HepG2 (cell line): ENCODE results near the gene ATP9B. TPM values are rescaled to one million over a fixed set of nuclear protein-coding genes. Genes with fewer than 3 reads are reported as not detected.
"Not testable (repeated sequence)": the region's sequence is repeated elsewhere in the genome, so short reads cannot be mapped to it uniquely, and the experiment has no call there.

Experiments used
- ATAC-seq: fragments of 200-7000 bp; cut with Tn5 transposase; 3 replicates; pipeline ENCODE4 v1.9.1; 2020; ENCODE audit warnings: mild to moderate bottlenecking, moderate library complexity
- BruUV-seq: library from RNA; stranded (reverse); fragments of 400-500 nt; replicated peaks from 2 replicates; lab custom pipeline; 2021; lab: Mats Ljungman, UMichigan
- CTCF ChIA-PET: fragments of 300-600 bp; formaldehyde crosslinking; extraction: SDS; loops from one replicate; lab custom pipeline; 2021; ENCODE audit warnings: low total read pairs, inconsistent platforms, low intra/inter-chr PET ratio; lab: Yijun Ruan, JAX
- POLR2A ChIA-PET: fragments of 350-600 bp; sonication (Branson Sonifier 250); formaldehyde crosslinking; loops from one replicate; lab custom pipeline; 2020; ENCODE audit warnings: antibody characterized with exemption, inconsistent platforms; lab: Yijun Ruan, JAX
- DNase-seq: peaks from one replicate; pipeline ENCODE4 v3.0.0-alpha.2; 2015; ENCODE audit warnings: low spot score
- FAIRE-seq: peaks from 3 replicates; lab custom pipeline; 2011; peaks lifted over from hg19 to GRCh38; lab: Jason Lieb, UNC
- H2AFZ ChIP-seq: one replicate; pipeline ENCODE4 v1.6.1; 2011; ENCODE audit warnings: low read length, inconsistent platforms
- H3K27ac ChIP-seq: fragments of 300-600 bp; 3 replicates; pipeline ENCODE4 v1.8.0; 2011; ENCODE audit warnings: mixed run types, mild to moderate bottlenecking, mixed read lengths, low read length, inconsistent platforms; ENCODE audit not compliant: insufficient read depth; ENCODE audit errors: extremely low read length
- H3K27me3 ChIP-seq, 2 experiments: fragments of 200-600 bp in 1 of 2; 2 replicates in 1 of 2; 3 replicates in 1 of 2; pipeline versions ENCODE4 v1.6.0 to v1.8.0; 2011; ENCODE audit warnings: low read length in 2 of 2, mild to moderate bottlenecking in 2 of 2, moderate library complexity in 2 of 2, inconsistent platforms in 1 of 2; ENCODE audit not compliant: insufficient read depth in 2 of 2, control insufficient read depth in 1 of 2
- H3K36me3 ChIP-seq, 2 experiments: fragments of 200-600 bp in 1 of 2; replicated peaks in 1 of 2; 2 replicates in 1 of 2; 3 replicates in 1 of 2; pipeline versions ENCODE4 v1.5.1 to v1.8.0; 2011; ENCODE audit warnings: low read length in 2 of 2, inconsistent platforms in 1 of 2; ENCODE audit not compliant: insufficient read depth in 2 of 2, control insufficient read depth in 1 of 2
- H3K4me1 ChIP-seq: 2 replicates; pipeline ENCODE4 v1.5.1; 2012; ENCODE audit warnings: low read length, inconsistent platforms; ENCODE audit not compliant: insufficient read depth
- H3K4me2 ChIP-seq: 2 replicates; pipeline ENCODE4 v1.6.0; 2011; ENCODE audit warnings: low read depth, low read length, inconsistent platforms
- H3K4me3 ChIP-seq, 3 experiments: fragments of 200-600 bp in 1 of 3; sonication (generic), shearing (Covaris generic) in 1 of 3; replicated peaks in 1 of 3; 2 replicates each; pipeline ENCODE4 v1.5.1; 2011 to 2016; ENCODE audit warnings: low read length in 3 of 3, inconsistent platforms in 2 of 3, low read depth in 2 of 3, mild to moderate bottlenecking in 2 of 3, control low read depth in 1 of 3, mixed read lengths in 1 of 3; ENCODE audit not compliant: insufficient read depth in 1 of 3
- H3K79me2 ChIP-seq: one replicate; pipeline ENCODE4 v1.6.1; 2011; ENCODE audit warnings: low read length, inconsistent platforms; ENCODE audit not compliant: insufficient read depth
- H3K9ac ChIP-seq: 2 replicates; pipeline ENCODE4 v1.6.0; 2011; ENCODE audit warnings: mild to moderate bottlenecking, low read depth, low read length, inconsistent platforms; ENCODE audit not compliant: insufficient read depth
- H3K9me3 ChIP-seq: 2 replicates; pipeline ENCODE4 v1.5.1; 2012; ENCODE audit warnings: mild to moderate bottlenecking, low read length
- H4K20me1 ChIP-seq: 2 replicates; pipeline ENCODE4 v1.6.0; 2011; ENCODE audit warnings: inconsistent platforms, mild to moderate bottlenecking, low read length, moderate library complexity; ENCODE audit not compliant: insufficient read depth
- FOSL2 ChIP-seq: sonication (generic); formaldehyde crosslinking; IDR thresholded peaks from 2 replicates; pipeline ENCODE4 v1.4.0; 2020; ENCODE audit warnings: missing genetic modification reagents
- HNRNPUL1 ChIP-seq: fragments of 200-400 bp; formaldehyde crosslinking; IDR thresholded peaks from 2 replicates; pipeline ENCODE4 v1.6.1; 2017; ENCODE audit warnings: low read depth, mild to moderate bottlenecking, low read length, moderate library complexity
- NKX3-1 ChIP-seq: sonication (generic); formaldehyde crosslinking; IDR thresholded peaks from 2 replicates; pipeline ENCODE4 v1.5.0; 2020; ENCODE audit warnings: missing genetic modification reagents
- NR1H2 ChIP-seq: sonication (generic); formaldehyde crosslinking; IDR thresholded peaks from 2 replicates; pipeline ENCODE4 v1.8.1; 2022; ENCODE audit warnings: low read depth, missing genetic modification reagents, borderline replicate concordance
- RARA ChIP-seq: IDR thresholded peaks from 2 replicates; pipeline ENCODE4 v1.6.1; 2016; ENCODE audit warnings: missing genetic modification reagents, missing compliant biosample characterization
- SP1 ChIP-seq, 2 experiments: fragments of 450-650 bp in 1 of 2; sonication (generic) in 1 of 2; formaldehyde crosslinking in 1 of 2; IDR thresholded peaks; 2 replicates each; pipeline versions ENCODE4 v1.4.0 to v1.6.1; 2016 to 2020; ENCODE audit warnings: missing genetic modification reagents in 1 of 2
- ZMYM3 ChIP-seq: sonication (generic); formaldehyde crosslinking; IDR thresholded peaks from 2 replicates; pipeline ENCODE4 v1.5.1; 2020; ENCODE audit warnings: mild to moderate bottlenecking, missing genetic modification reagents
- whole genome bisulfite sequencing: methylation state at CpG from one replicate; pipeline ENCODE4 v1.1.6; 2017; ENCODE audit warnings: low lambda C conversion rate; 5-methylcytosine and 5-hydroxymethylcytosine counted together
- in situ Hi-C: cut with HindIII; loops from 2 replicates; pipeline ENCODE4 v1.10.0; 2017; ENCODE audit warnings: low pct_unique_long_range_greater_than_20kb; ENCODE audit not compliant: extremely low pct_ligation_motif_present
- intact Hi-C: fragments of 100-400 bp; cut with micrococcal nuclease; formaldehyde crosslinking; loops from one replicate; pipeline ENCODE4 v1.10.0; 2022; ENCODE audit not compliant: unreplicated experiment
- polyA plus RNA-seq, 8 experiments: library from polyadenylated mRNA; depleted of rRNA in 3 of 8; stranded (reverse) in 7 of 8; unstranded in 1 of 8; fragments of >200 nt; fragmentation: Illumina TruSeq in 4 of 8; extraction: Trizol in 4 of 8; gene quantifications; 2 replicates each; pipeline versions ENCODE4 v1.2.1 to v1.2.3, GENCODE V29; 2011 to 2016; ENCODE audit warnings: low read depth in 4 of 8, missing spikeins in 1 of 8, mixed read lengths in 1 of 8; ENCODE audit not compliant: insufficient read depth in 1 of 8
- total RNA-seq, 5 experiments: library from RNA; depleted of rRNA; stranded (reverse); fragments of >200 nt; fragmentation: Illumina TruSeq; extraction: Trizol; gene quantifications; 2 replicates each; pipeline ENCODE4 v1.2.3, GENCODE V29; 2016; ENCODE audit warnings: low read depth in 1 of 5

Gene ATP9B
- total and polyA plus RNA-seq, 2 of the 13 experiments (the other 11 are each of a cell fraction or from before 2014, with no cell fraction given): 10.8 to 11.3 TPM

DNA sequence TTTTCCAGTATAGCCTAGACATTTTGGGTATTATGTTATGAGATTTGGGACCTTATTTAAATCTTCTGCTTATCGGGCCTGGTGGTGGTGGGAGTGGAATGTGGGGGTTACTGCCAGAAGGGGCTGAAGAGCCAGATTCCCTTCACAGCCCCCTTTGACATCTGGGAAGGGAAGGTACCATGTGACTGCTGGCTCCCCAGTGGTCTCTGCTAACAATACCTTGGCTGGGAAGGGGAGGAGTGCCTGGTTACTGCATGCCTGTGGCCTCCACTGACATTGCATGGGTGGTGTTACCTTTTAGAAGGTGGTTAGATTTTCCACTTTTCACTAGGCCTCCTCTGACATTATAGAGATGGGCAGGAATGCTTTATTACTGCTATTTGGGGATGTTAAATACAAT lies 8.0 kb downstream of the ATP9B start:
- H3K27me3 ChIP-seq: no peaks in the 10 kb centered on the region
- no peak for DNase-seq
- H3K4me3 ChIP-seq: no peak overlapping the region
- H3K79me2 ChIP-seq: peaks cover 51% of the 10 kb centered on the region
- no peak overlapping the region for H3K9ac ChIP-seq
- intact Hi-C loops: loop anchor here (10.0 kb wide), 1 partner anchor 98 kb away; no protein-coding TSS in a partner anchor
- H3K36me3 ChIP-seq: no peaks in the 10 kb centered on the region; a peak in 2 of 5 replicates
- H3K4me1 ChIP-seq: 0 out of 2 replicates have a peak, but pooled peaks cover under 1% of the 10 kb centered on the region
- in situ Hi-C loops: no loop called here
- no peak for ATAC-seq
- POLR2A ChIA-PET: no interaction called here
- no peak overlapping the region for H3K4me2 ChIP-seq
- H4K20me1 ChIP-seq: no peaks in the 10 kb centered on the region
- no peak overlapping the region for H2AFZ ChIP-seq
- no peak for TF ChIP-seq HNRNPUL1
- TF ChIP-seq RARA (CRISPR knock-in tag): no peak
- no peak for TF ChIP-seq FOSL2 (CRISPR knock-in tag)
- TF ChIP-seq NR1H2 (CRISPR knock-in tag): no peak
- TF ChIP-seq NKX3-1 (CRISPR knock-in tag): no peak
- no peak for TF ChIP-seq SP1 (IDR thresholded peaks at IDR 0.05)
- no peak for TF ChIP-seq SP1 (CRISPR knock-in tag; IDR thresholded peaks at IDR 0.05)
- FAIRE-seq: no peak
- H3K27ac ChIP-seq: no peak overlapping the region
- no peaks in the 10 kb centered on the region for H3K9me3 ChIP-seq
- CTCF ChIA-PET: no interaction called here
- 95% methylated on average over 1 of the region's 1 CpG for WGBS
- BruUV-seq: no TSS peak

DNA sequence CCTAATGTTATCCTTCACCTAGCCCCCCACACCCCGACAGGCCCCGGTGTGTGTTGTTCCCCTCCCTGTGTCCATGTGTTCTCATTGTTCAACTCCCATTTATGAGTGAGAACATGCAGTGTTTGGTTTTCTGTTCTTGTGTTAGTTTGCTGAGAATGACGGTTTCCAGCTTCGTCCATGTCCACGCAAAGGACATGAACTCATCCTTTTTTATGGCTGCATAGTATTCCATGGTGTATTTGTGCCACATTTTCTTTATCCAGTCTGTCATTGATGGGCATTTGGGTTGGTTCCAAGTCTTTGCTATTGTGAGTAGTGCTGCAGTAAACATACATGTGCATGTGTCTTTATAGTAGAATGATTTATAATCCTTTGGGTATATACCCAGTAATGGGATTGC lies 9.6 kb downstream of the ATP9B start:
- H3K27ac ChIP-seq, FAIRE-seq, H2AFZ ChIP-seq, H3K9ac ChIP-seq, H3K27me3 ChIP-seq, POLR2A ChIA-PET, H3K9me3 ChIP-seq, BruUV-seq, H3K4me2 ChIP-seq, H3K4me3 ChIP-seq, H4K20me1 ChIP-seq, in situ Hi-C loops, ATAC-seq: not testable (repeated sequence)
- 96% methylated on average over 5 of the region's 5 CpGs for WGBS
- intact Hi-C loops: loop anchor here (10.0 kb wide), 1 partner anchor 96 kb away; no protein-coding TSS in a partner anchor
- TF ChIP-seq ZMYM3 (CRISPR knock-in tag): 0 out of 2 replicates have a peak, but pooled peaks have one; percentile 21
- TF ChIP-seq, all 625 proteins: peak for 1; not testable (repeated sequence) for 624
- H3K36me3 ChIP-seq, CTCF ChIA-PET, DNase-seq, H3K4me1 ChIP-seq: not testable (repeated sequence)
- H3K79me2 ChIP-seq: peaks cover 52% of the 10 kb centered on the region
